ENCODE data around the gene GNPTAB.
"Not testable (repeated sequence)": the region's sequence is repeated elsewhere in the genome, so short reads cannot be mapped to it uniquely, and the experiment has no call there.

The GNPTAB gene

GRCh38 chr12:101852998-101853397 lies 22.2 kb upstream of the GNPTAB start:
- DNase-seq (ENCODE audit: low spot score): no peak

GRCh38 chr12:101850199-101850598 lies 19.4 kb upstream of the GNPTAB start:
- DNase-seq (ENCODE audit: low spot score): no peak

- DNase-seq (ENCODE audit: low spot score): no peak
Observed at GRCh38 chr12:101847325-101847724, 16.6 kb upstream of the GNPTAB start.

GRCh38 chr12:101845137-101845711 lies 14.5 kb upstream of the GNPTAB start:
- DNase-seq (ENCODE audit: low spot score): no peak

GRCh38 chr12:101841069-101841468 lies 10.3 kb upstream of the GNPTAB start:
- no peak for DNase-seq (ENCODE audit: low spot score)

GRCh38 chr12:101839324-101840283 lies 8.8 kb upstream of the GNPTAB start:
- DNase-seq (ENCODE audit: low spot score): peak; percentile 74

GRCh38 chr12:101838628-101839323 lies 8.0 kb upstream of the GNPTAB start:
- no peak for DNase-seq (ENCODE audit: low spot score)

GRCh38 chr12:101832030-101832429 lies 1.3 kb upstream of the GNPTAB start:
- no peak for DNase-seq (ENCODE audit: low spot score)

- no peak for DNase-seq (ENCODE audit: low spot score)
Observed at GRCh38 chr12:101829639-101830366, 956 bp downstream of the GNPTAB start.

GRCh38 chr12:101828463-101829196 lies 2.1 kb downstream of the GNPTAB start:
- DNase-seq (ENCODE audit: low spot score): no peak

- no peak for DNase-seq (ENCODE audit: low spot score)
Observed at GRCh38 chr12:101826766-101827368, 3.9 kb downstream of the GNPTAB start.

- DNase-seq (ENCODE audit: low spot score): no peak
Observed at GRCh38 chr12:101824831-101825230, 5.9 kb downstream of the GNPTAB start.

- DNase-seq (ENCODE audit: low spot score): peak; percentile 93
Observed at GRCh38 chr12:101823891-101824290, 6.9 kb downstream of the GNPTAB start.

- no peak for DNase-seq (ENCODE audit: low spot score)
Observed at GRCh38 chr12:101823039-101823438, 7.7 kb downstream of the GNPTAB start.

GRCh38 chr12:101819467-101819866 lies 11.3 kb downstream of the GNPTAB start:
- DNase-seq (ENCODE audit: low spot score): no peak

GRCh38 chr12:101818689-101819088 lies 12.1 kb downstream of the GNPTAB start:
- not testable (repeated sequence) for DNase-seq (ENCODE audit: low spot score)

GRCh38 chr12:101813117-101813516 lies 17.6 kb downstream of the GNPTAB start:
- no peak for DNase-seq (ENCODE audit: low spot score)

GRCh38 chr12:101812716-101813115 lies 18.0 kb downstream of the GNPTAB start:
- DNase-seq (ENCODE audit: low spot score): not testable (repeated sequence)

GRCh38 chr12:101811342-101811741 lies 19.4 kb downstream of the GNPTAB start:
- not testable (repeated sequence) for DNase-seq (ENCODE audit: low spot score)

GRCh38 chr12:101809208-101809607 lies 21.6 kb downstream of the GNPTAB start:
- no peak for DNase-seq (ENCODE audit: low spot score)

- no peak for DNase-seq (ENCODE audit: low spot score)
Observed at GRCh38 chr12:101806265-101806664, 24.5 kb downstream of the GNPTAB start.
